Hepatocyte (in vitro differentiated cells): ENCODE data around the gene VWA8. TPM values are rescaled to one million over a fixed set of nuclear protein-coding genes. Genes with fewer than 3 reads are reported as not detected.

Experiments
- DNase-seq: peaks from one replicate; pipeline ENCODE4 v3.0.0-alpha.2; 2016; ENCODE audit warnings: low spot score
- H2AFZ ChIP-seq: fragments of 200-600 bp; sonication (generic); 2 replicates; pipeline ENCODE4 v1.6.0; 2016; ENCODE audit warnings: antibody characterized with exemption, mild to moderate bottlenecking
- H3K27ac ChIP-seq: fragments of 200-600 bp; sonication (generic); 2 replicates; pipeline ENCODE4 v1.5.1; 2016; ENCODE audit warnings: mild to moderate bottlenecking
- H3K27me3 ChIP-seq: fragments of 200-600 bp; sonication (generic); 2 replicates; pipeline ENCODE4 v1.6.1; 2016
- H3K36me3 ChIP-seq: fragments of 200-600 bp; sonication (generic); replicated peaks from 2 replicates; pipeline ENCODE4 v1.5.1; 2016; ENCODE audit warnings: low read depth; ENCODE audit not compliant: insufficient read depth
- H3K4me1 ChIP-seq: fragments of 200-600 bp; sonication (generic); 2 replicates; pipeline ENCODE4 v1.5.1; 2016; ENCODE audit warnings: mild to moderate bottlenecking, moderate library complexity; ENCODE audit not compliant: insufficient read depth
- H3K4me2 ChIP-seq: fragments of 200-600 bp; sonication (generic); 2 replicates; pipeline ENCODE4 v1.6.0; 2016
- H3K4me3 ChIP-seq: fragments of 200-600 bp; sonication (generic); 2 replicates; pipeline ENCODE4 v1.5.1; 2016; ENCODE audit warnings: mild to moderate bottlenecking
- H3K79me2 ChIP-seq: fragments of 200-600 bp; sonication (generic); 2 replicates; pipeline ENCODE4 v1.6.0; 2017; ENCODE audit warnings: mild to moderate bottlenecking
- H3K9me2 ChIP-seq: fragments of 200-600 bp; sonication (generic); replicated peaks from 2 replicates; pipeline ENCODE4 v1.6.0; 2017; ENCODE audit warnings: mild to moderate bottlenecking; ENCODE audit not compliant: insufficient read depth
- H3K9me3 ChIP-seq: fragments of 200-600 bp; sonication (generic); 2 replicates; pipeline ENCODE4 v1.5.1; 2016; ENCODE audit warnings: low read depth, mild to moderate bottlenecking
- H4K20me1 ChIP-seq: fragments of 200-600 bp; sonication (generic); 2 replicates; pipeline ENCODE4 v1.6.0; 2016; ENCODE audit warnings: mild to moderate bottlenecking; ENCODE audit not compliant: insufficient read depth, poor library complexity, severe bottlenecking
- EZH2 ChIP-seq: fragments of 200-600 bp; sonication (generic); IDR thresholded peaks from 2 replicates; pipeline ENCODE4 v1.6.1; 2016; ENCODE audit warnings: antibody characterized with exemption, mild to moderate bottlenecking, borderline replicate concordance
- EZH2phosphoT487 ChIP-seq: fragments of 200-600 bp; sonication (generic); IDR thresholded peaks from one replicate; pipeline ENCODE4 v1.6.1; 2018; ENCODE audit warnings: antibody characterized with exemption, mild to moderate bottlenecking, low read depth, moderate library complexity; ENCODE audit not compliant: unreplicated experiment, severe bottlenecking
- WGBS: methylation state at CpG from one replicate; pipeline ENCODE4 v1.1.6; 2016; ENCODE audit warnings: low lambda C conversion rate; ENCODE audit errors: missing lambda C conversion rate; 5-methylcytosine and 5-hydroxymethylcytosine counted together
- polyA plus RNA-seq: library from polyadenylated mRNA; unstranded; fragments of >200 nt; fragmentation: Nextera tagmentation; extraction: Ambion mirVana; gene quantifications from 2 replicates; pipeline ENCODE4 v1.2.1, GENCODE V29; 2016
- total RNA-seq: library from RNA; depleted of rRNA; stranded (reverse); fragments of >200 nt; gene quantifications from 2 replicates; pipeline ENCODE4 v1.2.3, GENCODE V29; 2014
- TF ChIP-seq, protein P1 (sequence below): fragments of 200-600 bp; sonication (generic); IDR thresholded peaks from 2 replicates; pipeline ENCODE4 v1.5.1; 2016; ENCODE audit warnings: antibody characterized with exemption, mild to moderate bottlenecking; ENCODE audit not compliant: poor library complexity

The VWA8 gene
- total and polyA plus RNA-seq, 2 experiments from 2014 or later, result 4.9 to 19.5 TPM

GRCh38 chr13:41765020-41765419 is 195.9 kb downstream of the VWA8 start:
- H3K27ac ChIP-seq, result no peak overlapping the region
- TF ChIP-seq EZH2phosphoT487, result no peak
- TF ChIP-seq, protein P1, sequence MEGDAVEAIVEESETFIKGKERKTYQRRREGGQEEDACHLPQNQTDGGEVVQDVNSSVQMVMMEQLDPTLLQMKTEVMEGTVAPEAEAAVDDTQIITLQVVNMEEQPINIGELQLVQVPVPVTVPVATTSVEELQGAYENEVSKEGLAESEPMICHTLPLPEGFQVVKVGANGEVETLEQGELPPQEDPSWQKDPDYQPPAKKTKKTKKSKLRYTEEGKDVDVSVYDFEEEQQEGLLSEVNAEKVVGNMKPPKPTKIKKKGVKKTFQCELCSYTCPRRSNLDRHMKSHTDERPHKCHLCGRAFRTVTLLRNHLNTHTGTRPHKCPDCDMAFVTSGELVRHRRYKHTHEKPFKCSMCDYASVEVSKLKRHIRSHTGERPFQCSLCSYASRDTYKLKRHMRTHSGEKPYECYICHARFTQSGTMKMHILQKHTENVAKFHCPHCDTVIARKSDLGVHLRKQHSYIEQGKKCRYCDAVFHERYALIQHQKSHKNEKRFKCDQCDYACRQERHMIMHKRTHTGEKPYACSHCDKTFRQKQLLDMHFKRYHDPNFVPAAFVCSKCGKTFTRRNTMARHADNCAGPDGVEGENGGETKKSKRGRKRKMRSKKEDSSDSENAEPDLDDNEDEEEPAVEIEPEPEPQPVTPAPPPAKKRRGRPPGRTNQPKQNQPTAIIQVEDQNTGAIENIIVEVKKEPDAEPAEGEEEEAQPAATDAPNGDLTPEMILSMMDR, result no peak
- WGBS, result 84% methylated on average over 1 of the region's 1 CpG

GRCh38 chr13:41764558-41764957 is 196.4 kb downstream of the VWA8 start:
- TF ChIP-seq, protein P1, result no peak
- TF ChIP-seq EZH2phosphoT487 (no peak), EZH2 (no peak)
- Histone ChIP-seq H3K27ac (no peak overlapping the region), H3K36me3 (no peaks in the 10 kb centered on the region), H2AFZ (no peak overlapping the region), H3K4me1 (no peaks in the 10 kb centered on the region), H3K9me2 (no peaks in the 10 kb centered on the region), H3K9me3 (no peaks in the 10 kb centered on the region), H3K27me3 (no peaks in the 10 kb centered on the region), H3K4me3 (no peak overlapping the region), H3K79me2 (no peaks in the 10 kb centered on the region), H4K20me1 (no peaks in the 10 kb centered on the region), H3K4me2 (no peak overlapping the region)
- 93% methylated on average over 4 of the region's 4 CpGs for WGBS
- no peak for DNase-seq

More at GRCh38 chr13:41765020-41765419, 195.9 kb downstream of the VWA8 start:
- Histone ChIP-seq H4K20me1 (no peaks in the 10 kb centered on the region), H3K27me3 (no peaks in the 10 kb centered on the region), H3K4me3 (no peak overlapping the region), H3K9me2 (no peaks in the 10 kb centered on the region), H3K79me2 (no peaks in the 10 kb centered on the region), H3K4me2 (no peak overlapping the region), H3K4me1 (no peaks in the 10 kb centered on the region), H3K36me3 (no peaks in the 10 kb centered on the region), H2AFZ (no peak overlapping the region), H3K9me3 (no peaks in the 10 kb centered on the region)
- no peak for DNase-seq

GRCh38 chr13:41763782-41764181 is 197.1 kb downstream of the VWA8 start:
- 64% methylated on average over 3 of the region's 3 CpGs for WGBS
- H3K4me3 ChIP-seq, result no peak overlapping the region
- no peaks in the 10 kb centered on the region for H3K36me3 ChIP-seq
- H3K27me3 ChIP-seq, result no peaks in the 10 kb centered on the region
- DNase-seq, result no peak
- no peak overlapping the region for H3K27ac ChIP-seq
- H2AFZ ChIP-seq, result no peak overlapping the region
- H3K4me1 ChIP-seq, result no peaks in the 10 kb centered on the region
- no peaks in the 10 kb centered on the region for H3K79me2 ChIP-seq
- TF ChIP-seq EZH2 (no peak), EZH2phosphoT487 (no peak)
- TF ChIP-seq, protein P1, result no peak
- H4K20me1 ChIP-seq, result no peaks in the 10 kb centered on the region
- no peaks in the 10 kb centered on the region for H3K9me2 ChIP-seq
- no peaks in the 10 kb centered on the region for H3K9me3 ChIP-seq
- H3K4me2 ChIP-seq, result no peak overlapping the region

- TF ChIP-seq, protein P1, result no peak
- TF ChIP-seq EZH2 (no peak), EZH2phosphoT487 (no peak)
- Histone ChIP-seq H3K4me2 (no peak overlapping the region), H4K20me1 (no peaks in the 10 kb centered on the region), H3K9me2 (no peaks in the 10 kb centered on the region), H3K9me3 (no peaks in the 10 kb centered on the region), H2AFZ (no peak overlapping the region), H3K27ac (no peak overlapping the region), H3K27me3 (no peaks in the 10 kb centered on the region), H3K4me1 (no peaks in the 10 kb centered on the region), H3K79me2 (no peaks in the 10 kb centered on the region), H3K36me3 (no peaks in the 10 kb centered on the region), H3K4me3 (no peak overlapping the region)
- WGBS, result 78% methylated on average over 5 of the region's 5 CpGs
- peak; percentile 17 for DNase-seq
Observed at GRCh38 chr13:41762796-41763195, 198.1 kb downstream of the VWA8 start.
